Karpas-422 (cell line): ENCODE results near the gene RANGAP1. TPM values are rescaled to one million over a fixed set of nuclear protein-coding genes. Genes with fewer than 3 reads are reported as not detected.

Experiments used
- DNase-seq: peaks from one replicate; pipeline ENCODE4 v3.0.0-alpha.2; 2015
- H2AFZ ChIP-seq: fragments of 200-600 bp; sonication (generic); 2 replicates; pipeline ENCODE4 v1.6.1; 2014; ENCODE audit warnings: antibody characterized with exemption, low read length, mixed read lengths
- H3K27ac ChIP-seq: fragments of 200-600 bp; sonication (generic); 2 replicates; pipeline ENCODE4 v1.5.1; 2014; ENCODE audit warnings: mild to moderate bottlenecking, low read length, moderate library complexity
- H3K27me3 ChIP-seq: fragments of 200-600 bp; sonication (generic); 2 replicates; pipeline ENCODE4 v1.6.1; 2014; ENCODE audit warnings: low read length, mixed read lengths
- H3K36me3 ChIP-seq: fragments of 200-600 bp; sonication (generic); 2 replicates; pipeline ENCODE4 v1.6.1; 2014; ENCODE audit warnings: low read length, mixed read lengths; ENCODE audit not compliant: insufficient read depth
- H3K4me1 ChIP-seq: fragments of 200-600 bp; sonication (generic); 2 replicates; pipeline ENCODE4 v1.6.1; 2014; ENCODE audit warnings: mild to moderate bottlenecking, low read length, mixed read lengths
- H3K4me2 ChIP-seq: fragments of 200-600 bp; sonication (generic); 2 replicates; pipeline ENCODE4 v1.6.1; 2014; ENCODE audit warnings: low read length, low read depth, mild to moderate bottlenecking; ENCODE audit not compliant: poor library complexity, severe bottlenecking
- H3K4me3 ChIP-seq: fragments of 200-600 bp; sonication (generic); 2 replicates; pipeline ENCODE4 v1.5.1; 2014; ENCODE audit warnings: mild to moderate bottlenecking, antibody characterized with exemption, low read length, mixed read lengths
- H3K79me2 ChIP-seq: fragments of 200-600 bp; sonication (generic); 2 replicates; pipeline ENCODE4 v1.6.1; 2014; ENCODE audit warnings: mild to moderate bottlenecking, low read length, mixed read lengths
- H3K9ac ChIP-seq: fragments of 200-600 bp; sonication (generic); 2 replicates; pipeline ENCODE4 v1.6.0; 2014; ENCODE audit warnings: low read length
- H3K9me2 ChIP-seq: fragments of 200-600 bp; sonication (generic), shearing (Covaris generic); replicated peaks from 2 replicates; pipeline ENCODE4 v1.6.0; 2014; ENCODE audit warnings: mild to moderate bottlenecking, low read length, moderate library complexity; ENCODE audit not compliant: insufficient read depth
- H3K9me3 ChIP-seq: fragments of 300-700, 200-600 bp; sonication (generic); 2 replicates; pipeline ENCODE4 v1.6.1; 2014; ENCODE audit warnings: low read length, mixed read lengths
- H4K20me1 ChIP-seq: fragments of 200-600 bp; sonication (generic); 2 replicates; pipeline ENCODE4 v1.6.1; 2014; ENCODE audit warnings: mild to moderate bottlenecking, antibody characterized with exemption, low read length, low read depth; ENCODE audit not compliant: insufficient read depth
- small RNA-seq: library from RNA; depleted of rRNA; stranded (forward); fragments of <200 nt; gene quantifications from one replicate; pipeline ENCODE3, GENCODE V24; 2014
- total RNA-seq: library from RNA; depleted of rRNA; stranded (reverse); fragments of >200 nt; shearing (Covaris generic); gene quantifications from 2 replicates; pipeline ENCODE4 v1.2.3, GENCODE V29; 2014; ENCODE audit warnings: low replicate concordance; rRNA removed

Gene RANGAP1
- total RNA-seq, 1 experiment from 2014 or later: 26.3 TPM

DNA sequence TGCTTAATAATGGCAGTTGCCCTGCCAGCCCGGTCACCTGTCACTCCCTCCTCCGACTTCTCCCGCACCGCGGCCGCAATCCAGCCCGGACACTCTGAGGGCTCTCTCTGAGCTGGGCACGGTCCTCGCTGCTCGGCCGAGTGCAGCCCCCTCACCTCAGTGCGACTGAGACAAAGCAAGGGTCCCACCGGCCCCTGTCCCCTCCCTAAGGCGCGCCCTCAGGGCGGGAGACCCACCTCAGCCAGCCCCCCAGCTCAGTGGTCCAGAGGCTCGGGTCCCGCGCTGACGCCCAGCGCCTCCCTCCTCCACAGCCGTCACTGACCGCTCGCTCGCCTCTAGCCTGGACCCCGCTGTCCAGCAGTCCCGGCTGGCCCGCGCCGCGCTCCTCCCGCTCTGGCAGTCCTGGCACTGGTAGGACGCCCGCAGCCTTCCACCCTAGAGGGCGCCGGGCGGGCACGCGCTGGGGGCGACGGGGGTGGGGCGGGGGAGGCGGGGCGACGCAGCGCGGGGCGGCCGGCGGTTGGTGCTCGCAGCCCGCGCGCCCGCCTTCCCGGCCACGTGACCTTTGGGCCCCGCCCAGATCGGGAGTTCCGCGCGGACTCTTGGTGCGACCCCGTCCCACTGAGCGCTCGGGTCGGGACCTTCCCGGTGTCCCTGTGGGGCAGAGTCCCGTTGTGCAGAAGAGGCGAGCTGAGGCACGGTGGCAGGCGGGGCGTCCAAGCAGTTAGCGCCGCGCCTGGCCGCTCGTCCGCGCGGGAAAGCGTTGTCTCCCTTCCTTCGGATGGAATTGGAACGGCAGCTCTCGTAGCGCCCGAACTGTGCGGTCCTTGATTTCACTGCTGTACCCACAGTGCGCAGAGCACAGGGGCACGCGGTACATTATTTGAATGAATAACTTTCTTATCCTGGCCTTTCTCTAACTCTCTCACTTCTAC is 88.7 kb downstream of the RANGAP1 start:
- H3K4me1 ChIP-seq: peaks cover 16% of the 10 kb centered on the region
- DNase-seq: peak; percentile 92
- H3K27me3 ChIP-seq: no peaks in the 10 kb centered on the region
- no peaks in the 10 kb centered on the region for H3K9me2 ChIP-seq
- no peaks in the 10 kb centered on the region for H3K36me3 ChIP-seq
- H3K27ac ChIP-seq: no peak overlapping the region
- H2AFZ ChIP-seq: peak overlapping the region; percentile 99
- no peaks in the 10 kb centered on the region for H3K9me3 ChIP-seq
- H3K4me3 ChIP-seq: peak overlapping the region; percentile 86
- peak overlapping the region; percentile 100 for H3K4me2 ChIP-seq
- H3K9ac ChIP-seq: peak overlapping the region; percentile 76
- H3K79me2 ChIP-seq: no peaks in the 10 kb centered on the region
- H4K20me1 ChIP-seq: no peaks in the 10 kb centered on the region

Small RNAs within 50 kb of the gene (small RNA-seq; reads per million reads assigned to genes)
- not detected for gene MIR6889

Other genes with a start within 250 kb of the RANGAP1 start
- 55.6 and 63.8 TPM in 2 replicates for gene EP300, start 193.6 kb downstream of the RANGAP1 start, total RNA-seq
- 19.9 and 29.7 TPM in 2 replicates for gene L3MBTL2, start 80.9 kb downstream of the RANGAP1 start, total RNA-seq
- 0.90 TPM in 1 of 2 replicates, not detected in the other for gene CHADL, start 45.3 kb downstream of the RANGAP1 start, total RNA-seq
- gene ZC3H7B, start 15.3 kb upstream of the RANGAP1 start, total RNA-seq: 18.1 and 34.2 TPM in 2 replicates
- 4.4 and 6.8 TPM in 2 replicates for gene TEF, start 95.8 kb upstream of the RANGAP1 start, total RNA-seq
- gene TOB2, start 160.6 kb upstream of the RANGAP1 start, total RNA-seq: 43.7 and 46.8 TPM in 2 replicates
- 43.2 and 90.3 TPM in 2 replicates for gene PHF5A, start 182.5 kb upstream of the RANGAP1 start, total RNA-seq
- gene ACO2, start 182.9 kb upstream of the RANGAP1 start, total RNA-seq: 67.7 and 102 TPM in 2 replicates